HG02852 (cell line): Measurements from ENCODE around the gene ZNF672.
"Not testable (repeated sequence)": the region's sequence is repeated elsewhere in the genome, so short reads cannot be mapped to it uniquely, and the experiment has no call there.

Experiments
- ATAC-seq: cut with Tn5 transposase; IDR thresholded peaks from one replicate; pipeline ENCODE4 v1.9.1; 2021; ENCODE audit warnings: mild to moderate bottlenecking, moderate library complexity; ENCODE audit not compliant: unreplicated experiment

ZNF672 gene

DNA sequence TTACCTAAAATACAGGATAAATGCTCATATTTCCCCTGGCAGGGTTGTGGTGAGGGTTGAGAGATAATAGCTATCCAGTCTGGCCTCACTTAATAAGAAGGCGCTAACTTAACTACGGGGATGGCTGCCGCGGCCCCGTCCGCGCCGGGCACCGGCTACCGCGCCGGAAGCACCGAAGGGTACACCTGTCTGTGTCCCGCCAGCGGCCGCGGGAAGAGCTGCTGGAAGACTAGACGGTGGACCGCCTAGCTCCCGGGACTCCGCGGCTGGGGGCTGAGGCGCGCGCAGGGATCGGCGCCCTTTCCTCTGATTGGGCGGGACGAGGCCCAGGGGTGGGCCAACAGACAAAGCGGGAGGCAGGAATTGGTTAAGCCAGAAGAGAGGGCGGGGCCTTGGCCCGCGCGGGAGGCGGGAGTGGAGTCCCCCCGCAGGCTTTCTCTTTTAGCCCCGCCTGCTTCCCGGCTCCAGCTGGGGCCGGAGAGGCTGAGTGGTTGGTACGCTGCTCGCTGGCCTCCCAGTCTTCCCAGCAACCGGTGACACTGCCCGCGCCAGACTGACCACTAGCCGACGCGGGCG, at the start of gene ZNF672:
Gene ZNF672 (plus strand): TSS at position 444 of the 576 bp plus-strand sequence. CDS start 9,051 bp downstream, outside the sequence.
- ATAC-seq = peak; percentile 77

- ATAC-seq = no peak
Measured at GRCh38 chr1:248788327-248788726, 49.7 kb upstream of the ZNF672 start.

DNA sequence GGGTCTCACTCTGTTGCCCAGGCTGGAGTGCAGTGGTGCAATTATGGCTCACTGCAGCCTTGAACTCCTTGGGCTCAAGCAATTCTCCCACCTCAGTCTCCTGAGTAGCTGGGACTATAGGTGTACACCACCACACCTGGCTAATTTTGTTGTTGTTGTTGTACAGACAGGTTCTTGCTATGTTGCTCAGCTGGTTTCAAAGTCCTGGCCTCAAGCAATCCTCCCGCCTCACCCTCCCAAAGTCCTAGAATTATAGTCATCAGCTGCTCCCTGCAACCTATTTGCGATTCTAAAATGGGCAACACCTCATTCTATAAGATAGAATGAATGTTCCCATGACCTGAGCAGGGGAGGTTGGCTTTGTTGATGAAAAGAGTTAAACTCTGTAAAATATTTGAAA, 48.7 kb upstream of the ZNF672 start:
- ATAC-seq = not testable (repeated sequence)

DNA sequence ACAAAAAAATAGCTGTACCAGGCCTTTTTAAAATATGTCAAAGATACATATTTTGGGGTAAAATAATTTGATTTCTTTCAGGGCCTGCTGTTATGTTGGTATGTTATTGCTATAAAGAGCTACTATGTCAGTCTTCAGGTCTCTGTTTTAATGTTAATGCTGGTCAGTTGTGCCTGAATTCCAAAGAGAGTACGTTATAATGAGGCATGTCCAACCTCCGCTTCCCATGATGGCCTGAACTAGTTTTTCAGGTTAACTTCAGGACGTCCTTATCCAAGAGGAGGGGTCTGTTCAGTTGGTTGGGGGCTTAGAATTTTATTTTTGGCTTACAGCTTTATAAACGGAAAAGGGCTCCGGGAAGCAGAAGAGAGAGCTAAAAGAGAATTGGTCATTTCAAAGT, 47.6 kb upstream of the ZNF672 start:
- ATAC-seq = no peak

- ATAC-seq = no peak
Measured at GRCh38 chr1:248791010-248791409, 47.0 kb upstream of the ZNF672 start.

GRCh38 chr1:248792342-248792741, 45.7 kb upstream of the ZNF672 start:
- ATAC-seq = peak; percentile 38

- ATAC-seq = peak; percentile 89
Measured at GRCh38 chr1:248793592-248793991, 44.4 kb upstream of the ZNF672 start.

- ATAC-seq = not testable (repeated sequence)
Measured at GRCh38 chr1:248794663-248795062, 43.4 kb upstream of the ZNF672 start.

DNA sequence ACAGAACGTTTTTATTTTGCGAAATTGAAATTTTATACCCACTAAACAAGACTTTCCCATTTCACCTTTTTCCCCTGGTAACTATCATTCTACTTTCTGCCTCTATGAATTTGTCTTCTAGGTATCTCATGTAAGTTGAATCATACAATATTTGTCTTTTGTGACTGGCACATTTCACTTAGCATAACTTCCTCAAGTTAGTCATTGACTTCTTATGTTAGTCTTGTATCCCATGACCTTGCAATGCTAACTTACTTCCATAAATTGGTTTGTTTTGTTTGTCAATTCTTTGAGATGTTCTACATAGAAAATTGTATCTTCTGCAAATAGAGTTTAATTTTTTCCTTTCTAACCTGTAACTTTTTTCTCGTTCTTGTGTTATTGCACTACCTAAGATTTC, 39.2 kb upstream of the ZNF672 start:
- ATAC-seq = no peak

GRCh38 chr1:248800459-248800858, 37.6 kb upstream of the ZNF672 start:
- no peak for ATAC-seq

GRCh38 chr1:248802454-248802853, 35.6 kb upstream of the ZNF672 start:
- ATAC-seq = no peak

- not testable (repeated sequence) for ATAC-seq
Measured at GRCh38 chr1:248803501-248803900, 34.5 kb upstream of the ZNF672 start.

DNA sequence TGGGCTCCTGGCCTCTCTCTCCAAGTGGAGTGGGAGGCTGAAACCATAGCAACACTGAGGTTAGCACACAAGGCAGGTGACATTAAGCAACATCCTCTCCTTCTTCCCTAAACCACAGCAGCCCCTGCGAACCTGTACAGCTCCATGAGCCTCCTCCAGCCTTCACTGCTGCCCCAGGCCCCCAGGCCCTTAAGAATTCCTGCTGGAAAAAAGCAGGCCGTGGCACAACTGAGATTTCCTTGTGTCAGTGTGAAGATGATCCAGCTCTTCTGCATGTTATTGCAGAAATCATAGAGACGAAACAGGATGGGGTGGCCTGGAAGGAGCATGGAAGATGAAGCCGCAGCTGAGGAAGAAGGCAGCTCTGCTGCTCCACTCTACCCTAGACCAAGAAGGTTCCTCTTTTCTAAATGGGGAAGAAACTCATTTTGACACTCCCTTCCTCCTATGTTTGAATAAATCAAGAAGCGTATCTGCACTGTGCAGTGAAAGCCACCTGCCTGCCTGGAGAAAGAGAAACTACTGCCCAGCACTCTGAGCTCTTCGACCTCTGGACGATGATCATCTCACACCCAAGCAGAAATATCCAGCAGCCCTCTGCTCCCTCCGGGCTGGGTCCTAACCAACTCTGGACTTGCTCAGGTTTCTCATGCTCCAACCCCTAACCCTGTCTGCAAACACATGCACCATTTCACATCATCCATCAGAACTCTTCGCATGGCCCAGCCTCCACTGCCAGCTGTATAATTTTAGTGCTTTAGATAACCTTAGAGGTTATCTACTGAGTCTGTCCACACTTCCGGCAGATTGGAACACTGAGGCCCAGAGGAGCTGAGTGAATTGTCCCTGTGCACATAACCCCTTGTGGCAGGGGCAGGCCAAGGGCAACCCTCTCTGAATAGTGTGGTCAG, 33.0 kb upstream of the ZNF672 start:
- ATAC-seq = peak; percentile 93

- ATAC-seq = no peak
Measured at GRCh38 chr1:248805876-248806275, 32.1 kb upstream of the ZNF672 start.

DNA sequence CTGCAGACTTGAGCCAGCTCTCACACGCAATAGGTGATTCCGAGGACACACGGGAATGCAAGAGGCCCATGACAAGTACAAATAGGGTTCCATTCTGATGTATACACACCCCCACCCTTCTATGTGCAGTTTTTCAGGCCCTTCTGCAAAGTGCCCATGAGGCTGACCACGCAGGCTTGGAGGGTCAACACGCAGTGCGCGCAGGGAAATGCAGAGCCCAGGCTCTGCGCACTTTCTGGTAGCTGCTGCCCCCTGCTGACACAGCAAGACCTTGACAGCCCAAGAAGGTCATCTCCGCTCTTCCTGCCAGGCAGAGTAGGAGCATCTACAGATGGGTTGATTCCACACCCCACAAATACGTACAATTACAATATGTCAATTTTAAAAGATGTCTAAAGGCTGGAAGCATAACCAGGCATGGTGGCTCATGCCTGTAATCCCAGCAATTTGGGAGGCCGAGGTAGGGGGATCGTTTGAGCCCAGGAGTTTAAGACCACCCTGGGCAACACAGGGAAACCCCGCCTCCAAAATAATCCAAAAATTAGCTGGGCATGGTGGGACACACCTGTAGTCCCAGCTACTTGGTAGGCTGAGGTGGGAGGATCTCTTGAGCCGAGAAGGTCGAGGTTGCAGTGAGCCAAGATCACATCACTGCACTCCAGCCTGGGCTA, 30.8 kb upstream of the ZNF672 start:
- ATAC-seq = peak; percentile 41

DNA sequence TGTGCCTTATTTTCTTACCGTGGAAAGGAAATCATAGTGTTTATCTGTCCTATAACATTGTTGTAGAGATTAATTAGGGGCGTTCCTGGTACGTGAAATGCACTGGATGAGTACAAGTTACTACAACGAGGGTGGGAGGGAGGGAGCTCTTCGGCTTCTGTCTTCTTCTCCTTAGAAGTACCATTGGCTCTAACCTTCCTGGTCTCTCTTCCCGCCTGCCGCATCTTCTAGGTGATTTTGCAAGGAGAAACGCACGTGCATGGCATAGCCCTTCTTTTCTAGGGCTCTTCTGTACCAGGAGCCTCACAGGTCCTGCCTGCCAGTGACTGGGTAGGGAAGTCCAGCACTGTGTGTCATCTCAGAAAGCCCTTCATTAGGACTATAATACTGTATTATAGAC, 29.1 kb upstream of the ZNF672 start:
- no peak for ATAC-seq

GRCh38 chr1:248810000-248810726, 27.9 kb upstream of the ZNF672 start:
- no peak for ATAC-seq

GRCh38 chr1:248810727-248811513, 27.1 kb upstream of the ZNF672 start:
- ATAC-seq = no peak

DNA sequence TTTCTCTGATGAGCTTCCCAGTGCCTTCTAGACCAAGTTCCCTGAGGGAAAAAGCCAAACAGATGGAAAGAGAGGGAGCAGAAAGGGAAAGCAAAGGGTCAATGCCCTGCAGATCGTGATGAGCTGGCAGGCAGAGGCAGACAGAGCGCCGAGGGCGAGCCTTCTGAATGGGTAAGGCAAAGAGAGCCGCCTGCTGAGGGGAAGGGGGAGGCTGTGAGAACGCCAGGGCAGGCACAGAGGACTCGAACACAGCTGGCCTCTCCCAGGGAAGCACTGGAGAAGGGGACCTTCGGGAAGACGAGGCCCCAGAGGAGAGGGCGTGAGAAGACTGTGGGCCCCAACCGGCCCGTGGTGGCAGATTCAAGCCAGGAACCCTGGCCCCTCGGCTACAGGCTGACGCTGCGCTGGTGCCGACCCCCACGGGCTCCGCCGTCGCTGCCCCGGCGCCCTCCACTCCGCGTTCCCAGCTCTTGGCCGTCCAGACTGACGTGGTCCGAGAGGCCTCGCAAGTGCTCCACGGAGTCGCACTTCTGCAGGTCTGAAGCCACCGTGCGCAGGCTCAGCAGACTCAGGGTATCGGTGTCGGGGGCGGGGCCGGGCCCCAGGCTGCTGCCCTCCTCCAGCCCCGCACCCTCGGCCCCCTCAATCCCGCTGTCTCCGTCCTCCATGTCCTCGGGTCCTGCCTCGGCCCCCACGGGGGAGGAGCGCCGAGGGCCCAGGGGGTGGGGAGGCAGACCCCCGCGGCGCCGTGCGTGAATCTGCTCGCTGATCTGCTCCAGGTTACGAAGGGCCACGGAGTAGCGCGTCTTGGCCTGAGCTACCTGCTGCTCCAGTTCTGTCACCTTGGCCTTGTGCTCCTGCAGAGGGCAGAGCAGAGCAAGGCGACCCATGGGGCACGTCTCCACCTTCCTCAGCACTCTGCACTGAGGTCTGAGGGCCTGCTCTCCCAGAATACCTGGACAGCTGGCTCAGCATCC, 26.2 kb upstream of the ZNF672 start:
- no peak for ATAC-seq
